NCI-H1417 treated with DMSO at 0.1 percent for 48 hours (cell line): ENCODE measurements around the gene GPR63.

Experiments used
- DNase-seq: peaks from one replicate; lab custom pipeline; 2025; lab: John Stamatoyannopoulos, UW

Gene GPR63

GRCh38 chr6:96755096-96755495 lies 82.2 kb downstream of the GPR63 start:
- DNase-seq: no peak

GRCh38 chr6:96749891-96750290 lies 87.4 kb downstream of the GPR63 start:
- no peak for DNase-seq
